Muscle layer of duodenum (tissue), 2 donors: ENCODE results near the gene ATP5F1D.

Experiments
- H3K27ac ChIP-seq: one replicate; pipeline ENCODE4 v1.7.0; 2013; ENCODE audit warnings: mild to moderate bottlenecking, low read length
- H3K27me3 ChIP-seq: one replicate; pipeline ENCODE4 v1.7.0; 2013; ENCODE audit warnings: low read depth, mild to moderate bottlenecking, control low read depth, low read length
- H3K36me3 ChIP-seq, 2 donors: one replicate each; pipeline ENCODE4 v1.7.0; 2013; ENCODE audit warnings: low read length in 2 of 2, control low read depth in 1 of 2, mild to moderate bottlenecking in 1 of 2; ENCODE audit not compliant: insufficient read depth in 2 of 2, control insufficient read depth in 1 of 2
- H3K4me1 ChIP-seq, 2 donors: one replicate each; pipeline ENCODE4 v1.7.0; 2013; ENCODE audit warnings: low read length in 2 of 2, mild to moderate bottlenecking in 2 of 2, control low read depth in 1 of 2, moderate library complexity in 1 of 2; ENCODE audit not compliant: insufficient read depth in 2 of 2, control insufficient read depth in 1 of 2
- H3K4me3 ChIP-seq, 2 donors: one replicate each; pipeline ENCODE4 v1.7.0; 2013; ENCODE audit warnings: low read length in 2 of 2, low read depth in 1 of 2, mild to moderate bottlenecking in 1 of 2
- H3K9me3 ChIP-seq, 2 donors: one replicate each; pipeline ENCODE4 v1.7.0; 2013; ENCODE audit warnings: low read length in 2 of 2, control low read depth in 1 of 2, mild to moderate bottlenecking in 1 of 2; ENCODE audit not compliant: control insufficient read depth in 1 of 2
- donor health status: healthy.

Gene ATP5F1D

DNA sequence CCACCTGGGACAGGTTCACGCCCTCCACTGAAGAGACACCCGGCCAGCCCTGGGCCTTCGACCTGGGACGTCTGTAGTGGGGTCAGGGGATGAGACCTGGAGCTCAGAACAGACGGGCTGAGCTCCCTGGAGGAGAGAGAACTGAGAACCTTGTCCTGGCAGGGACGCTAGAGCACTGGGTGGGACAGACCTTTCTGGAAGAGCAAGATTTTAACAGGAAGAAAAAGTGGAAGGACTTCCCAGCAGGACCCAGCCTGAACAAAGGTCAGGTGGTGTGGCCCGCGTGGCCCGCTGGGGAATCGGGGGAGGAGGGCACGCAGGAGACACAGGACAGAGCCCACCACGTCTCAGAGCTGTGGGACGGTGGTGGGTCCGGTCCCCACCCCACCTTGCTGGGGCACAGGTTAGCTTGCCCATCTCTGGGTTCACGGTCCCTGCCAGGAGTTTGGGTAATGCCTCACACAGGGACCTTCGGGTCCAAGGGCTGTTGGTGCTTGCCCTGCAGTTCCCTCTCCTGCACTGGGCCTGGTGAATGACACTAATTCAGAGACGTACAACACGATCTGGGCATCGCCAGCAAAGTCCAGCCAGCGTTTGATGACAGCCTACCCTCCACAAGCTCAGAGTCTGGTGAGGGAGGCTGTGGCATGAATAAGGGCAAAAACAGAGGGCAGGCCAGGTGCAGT is 42.9 kb downstream of the ATP5F1D start:
- Histone ChIP-seq H3K27ac (no peak overlapping the region), H3K36me3 (peaks cover under 1% of the 10 kb centered on the region in 2 donors), H3K4me1 (peaks cover 0 to 7% of the 10 kb centered on the region in 2 donors), H3K27me3 (peaks cover 29% of the 10 kb centered on the region), H3K4me3 (no peak overlapping the region), H3K9me3 (no peaks in the 10 kb centered on the region)

DNA sequence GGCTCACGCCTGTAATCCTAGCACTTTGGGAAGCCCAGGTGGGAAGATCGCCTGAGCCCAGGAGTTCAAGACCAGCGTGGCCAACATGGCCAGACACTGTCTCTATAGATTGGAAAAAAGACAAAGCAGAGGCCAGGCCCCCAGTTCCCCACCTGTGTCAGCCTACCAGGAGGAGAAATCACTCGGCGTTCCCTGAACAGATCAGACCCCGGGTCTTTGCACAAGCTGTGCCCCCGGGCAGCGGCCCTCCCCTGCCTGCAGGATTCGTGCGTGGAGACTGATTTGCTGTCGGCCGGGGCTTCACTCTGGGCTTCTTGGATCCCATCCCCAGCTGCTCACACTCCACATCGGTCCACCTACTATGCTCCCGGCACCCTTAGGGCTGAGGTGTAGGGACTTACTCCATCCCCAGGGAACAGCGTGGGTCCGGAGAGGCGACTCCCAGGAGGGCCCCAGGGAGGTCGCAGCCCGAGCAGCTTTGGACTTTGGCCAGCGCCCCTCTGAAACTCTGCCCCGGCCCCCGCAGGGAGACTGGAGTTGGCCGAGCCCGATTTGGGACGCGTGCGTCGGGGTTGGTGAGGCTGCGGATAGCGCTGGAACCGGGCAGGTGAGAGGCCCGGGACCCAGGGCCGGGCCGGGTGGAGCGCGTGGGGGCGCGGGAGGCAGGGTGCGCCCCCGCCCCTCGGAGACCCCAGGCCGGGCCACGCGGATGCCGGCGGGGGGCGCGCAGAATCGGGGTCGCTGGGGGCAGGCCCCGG is 43.6 kb downstream of the ATP5F1D start:
- peaks cover 29% of the 10 kb centered on the region for H3K27me3 ChIP-seq
- no peaks in the 10 kb centered on the region for H3K36me3 ChIP-seq
- H3K27ac ChIP-seq = no peak overlapping the region
- peaks cover 0 to 7% of the 10 kb centered on the region in 2 donors for H3K4me1 ChIP-seq
- H3K4me3 ChIP-seq = no peak overlapping the region
- no peaks in the 10 kb centered on the region for H3K9me3 ChIP-seq

DNA sequence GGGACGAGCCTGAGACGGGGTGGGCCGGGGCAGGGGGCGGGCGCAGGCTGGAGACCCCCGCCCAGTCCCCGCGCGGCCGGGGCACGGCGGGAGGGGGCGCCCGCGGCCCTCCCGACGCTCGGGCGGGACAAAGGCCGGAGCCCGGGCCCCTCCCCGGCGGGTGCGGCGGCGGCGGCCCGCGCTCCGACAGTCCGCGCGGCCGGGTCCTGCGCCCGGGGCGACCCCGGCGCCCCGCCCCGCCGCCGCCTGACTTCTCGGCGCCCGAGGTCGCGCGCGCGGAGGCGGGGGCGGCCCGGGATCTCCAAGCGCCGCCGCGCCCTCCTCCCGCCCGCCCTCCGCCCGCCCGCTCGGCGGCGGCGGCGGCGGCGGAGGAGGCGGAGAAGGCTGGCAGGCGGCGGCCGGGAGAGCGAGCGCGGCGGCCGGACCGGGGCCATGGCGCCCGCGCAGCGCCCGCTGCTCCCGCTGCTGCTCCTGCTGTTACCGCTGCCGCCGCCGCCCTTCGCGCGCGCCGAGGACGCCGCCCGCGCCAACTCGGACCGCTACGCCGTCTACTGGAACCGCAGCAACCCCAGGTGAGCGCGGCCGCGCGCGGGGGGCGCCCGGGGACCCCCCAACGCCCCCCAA is 44.3 kb downstream of the ATP5F1D start, which contains the start of gene EFNA2:
Gene EFNA2, plus strand, starts transcription at position 137 of the 624 bp plus-strand sequence. Its CDS starts 296 bp downstream, at position 433.
- Histone ChIP-seq H3K36me3 (no peaks in the 10 kb centered on the region), H3K9me3 (no peaks in the 10 kb centered on the region), H3K4me3 (peak within 1 kb of the TSS in 1 of 2 donors; percentile 21), H3K4me1 (peaks cover 0 to 7% of the 10 kb centered on the region in 2 donors), H3K27me3 (peaks cover 29% of the 10 kb centered on the region), H3K27ac (no peak within 1 kb of the TSS)

DNA sequence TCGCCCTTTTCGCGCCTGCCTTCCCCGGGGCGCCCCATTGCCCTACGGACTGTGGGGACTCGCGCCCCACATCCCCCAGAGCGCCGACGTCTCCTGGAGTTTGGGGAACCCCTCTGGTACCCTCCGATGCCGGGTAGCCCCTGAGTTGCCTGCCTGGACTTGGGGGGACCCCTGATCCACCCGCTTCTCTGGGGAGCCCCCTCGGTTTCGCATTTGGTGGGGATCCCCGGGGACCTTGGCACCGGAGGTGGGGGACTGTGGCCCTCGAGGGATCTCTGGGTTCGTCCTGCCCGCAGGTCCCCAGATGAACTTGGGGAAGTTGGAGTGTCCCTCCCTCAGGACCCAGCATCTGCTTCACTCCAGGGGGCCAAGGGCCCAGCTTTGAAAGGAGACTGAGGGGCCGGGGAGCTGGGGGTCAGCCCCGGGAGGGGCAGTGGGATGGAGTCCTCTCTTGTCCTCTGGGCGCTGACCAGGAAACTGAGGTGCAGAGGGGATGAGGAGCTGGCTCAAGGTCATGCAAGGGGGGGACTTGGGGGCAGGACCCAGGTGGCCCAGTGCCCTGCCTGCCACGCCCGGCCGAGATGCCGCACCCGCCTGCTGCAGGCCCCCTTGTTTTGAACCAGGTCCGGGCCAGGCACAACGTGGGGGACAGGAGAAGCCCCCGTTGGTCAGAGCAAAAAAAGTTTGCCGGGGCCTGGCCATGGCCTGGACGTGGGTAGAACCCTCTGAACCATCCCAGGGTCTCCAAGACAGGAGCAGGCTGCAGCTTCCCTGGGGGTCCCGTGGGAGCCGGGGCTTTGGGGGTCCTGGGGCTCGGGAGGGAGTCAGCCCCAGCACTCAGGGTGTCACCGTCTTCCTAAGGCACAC is 45.2 kb downstream of the ATP5F1D start:
- Histone ChIP-seq H3K36me3 (no peaks in the 10 kb centered on the region), H3K27ac (no peak overlapping the region), H3K9me3 (no peaks in the 10 kb centered on the region), H3K4me1 (peaks cover 0 to 7% of the 10 kb centered on the region in 2 donors), H3K27me3 (peaks cover 29% of the 10 kb centered on the region), H3K4me3 (peak overlapping the region in 1 of 2 donors; percentile 21)

DNA sequence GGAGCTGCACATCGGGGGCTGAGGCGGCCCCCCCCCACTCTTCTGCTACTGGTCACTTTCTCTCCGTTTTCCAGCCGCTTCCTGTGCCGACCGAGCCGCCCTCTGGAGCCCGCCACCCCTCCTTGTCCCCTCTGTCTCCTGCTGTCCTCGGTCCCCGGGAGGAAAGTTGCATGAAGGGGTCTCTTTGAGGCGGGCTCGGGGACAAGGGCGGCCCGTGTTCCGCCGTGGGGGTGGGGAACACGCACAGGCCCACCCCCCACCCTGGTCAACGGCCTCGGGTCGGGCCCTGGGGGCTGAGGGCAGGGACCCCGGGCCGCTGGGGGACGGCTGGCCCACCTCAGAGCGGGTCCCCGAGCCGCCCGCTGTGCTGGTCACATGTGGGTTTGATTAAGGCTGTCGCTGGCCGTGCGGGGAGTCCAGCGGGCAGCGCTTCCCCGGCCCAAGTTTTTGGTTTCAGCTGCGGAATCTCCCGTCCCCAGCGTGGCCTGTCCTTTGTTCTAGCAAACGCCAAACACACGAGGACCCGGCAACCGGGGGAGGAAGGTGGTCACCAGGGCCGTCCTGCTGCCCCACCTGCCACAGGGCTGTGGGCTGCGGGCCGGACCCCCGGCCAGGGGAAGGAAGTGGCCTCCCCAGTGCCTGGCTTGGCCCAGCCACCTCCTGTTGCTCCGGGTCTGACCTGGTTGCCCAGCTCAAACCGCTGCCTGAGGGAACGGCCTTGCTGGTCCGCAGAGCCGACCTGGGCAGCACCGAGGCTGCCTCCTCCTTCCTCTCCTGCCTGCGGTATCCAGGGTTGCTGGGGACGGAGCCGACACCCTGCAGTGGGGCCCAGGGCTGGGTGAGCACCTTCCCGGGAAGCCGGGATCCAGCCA is 46.0 kb downstream of the ATP5F1D start:
- H3K36me3 ChIP-seq = no peaks in the 10 kb centered on the region
- no peak overlapping the region for H3K4me3 ChIP-seq
- H3K9me3 ChIP-seq = no peaks in the 10 kb centered on the region
- no peak overlapping the region for H3K27ac ChIP-seq
- H3K4me1 ChIP-seq = peaks cover 0 to 7% of the 10 kb centered on the region in 2 donors
- peaks cover 29% of the 10 kb centered on the region for H3K27me3 ChIP-seq

DNA sequence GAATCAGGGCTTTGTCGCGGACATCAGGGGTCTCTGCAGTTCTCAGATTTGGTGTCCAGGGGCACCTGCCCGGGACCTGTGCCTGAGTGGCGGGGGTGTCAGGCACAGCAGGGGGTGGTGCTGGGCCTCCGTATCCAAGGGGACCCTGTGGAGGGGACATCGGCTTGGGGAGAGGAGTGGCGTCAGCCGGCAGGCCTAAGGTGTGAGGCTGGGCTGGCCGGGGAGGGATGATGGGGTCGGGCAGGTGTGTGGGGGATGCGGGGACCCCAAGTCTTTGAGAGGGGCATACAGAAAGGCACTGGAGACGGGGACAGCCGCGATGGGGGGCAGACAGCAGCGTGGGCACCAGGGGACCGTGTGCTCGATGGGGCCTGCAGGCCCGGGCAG is 46.7 kb downstream of the ATP5F1D start:
- no peaks in the 10 kb centered on the region for H3K9me3 ChIP-seq
- no peak overlapping the region for H3K4me3 ChIP-seq
- no peaks in the 10 kb centered on the region for H3K36me3 ChIP-seq
- H3K27me3 ChIP-seq = peaks cover 27% of the 10 kb centered on the region
- H3K27ac ChIP-seq = no peak overlapping the region
- H3K4me1 ChIP-seq = peaks cover 0 to 7% of the 10 kb centered on the region in 2 donors

DNA sequence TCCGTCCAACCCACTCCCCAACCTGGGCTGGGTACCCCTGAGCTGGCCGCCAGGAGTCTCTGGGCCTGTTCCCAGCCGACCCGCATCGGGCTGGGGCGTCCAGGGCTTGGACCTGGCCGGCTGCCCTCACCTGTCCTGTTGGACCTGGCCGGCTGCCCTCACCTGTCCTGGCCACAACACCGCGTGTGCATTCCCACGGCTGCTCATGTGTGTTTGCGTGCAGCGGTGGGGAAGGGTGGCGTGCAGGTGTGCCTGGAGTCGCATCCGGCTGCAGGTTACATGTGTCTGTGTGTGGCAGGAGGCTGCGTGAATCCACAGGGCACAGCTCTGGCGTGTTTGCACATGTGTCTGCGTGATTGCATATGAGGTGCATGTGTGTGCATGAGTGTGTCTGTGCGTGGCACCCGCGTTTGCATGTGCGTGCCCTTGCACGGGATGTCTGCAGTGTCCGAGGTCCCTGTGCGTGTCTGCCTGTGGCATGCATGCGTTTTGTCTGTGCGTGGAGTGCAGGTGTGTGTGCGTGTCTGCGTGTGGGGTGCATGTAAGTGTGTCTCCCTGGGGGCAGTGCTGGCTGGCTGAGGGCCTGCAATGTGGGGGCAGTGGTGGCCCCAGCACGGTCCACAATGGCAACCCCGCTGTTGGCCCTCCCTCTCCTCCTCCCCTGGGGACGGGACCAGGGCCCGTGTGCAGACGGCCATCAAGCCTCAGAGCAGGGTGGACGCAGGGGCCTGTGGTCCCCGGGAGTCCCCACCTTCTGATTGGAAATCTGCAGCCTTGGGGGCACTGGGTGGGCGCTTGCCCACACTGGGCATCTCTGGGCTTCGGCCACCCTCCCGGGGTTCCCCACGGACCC is 47.5 kb downstream of the ATP5F1D start:
- Histone ChIP-seq H3K9me3 (no peaks in the 10 kb centered on the region), H3K4me3 (no peak overlapping the region), H3K27me3 (peaks cover 21% of the 10 kb centered on the region), H3K4me1 (peaks cover 0 to 7% of the 10 kb centered on the region in 2 donors), H3K27ac (no peak overlapping the region), H3K36me3 (no peaks in the 10 kb centered on the region)

DNA sequence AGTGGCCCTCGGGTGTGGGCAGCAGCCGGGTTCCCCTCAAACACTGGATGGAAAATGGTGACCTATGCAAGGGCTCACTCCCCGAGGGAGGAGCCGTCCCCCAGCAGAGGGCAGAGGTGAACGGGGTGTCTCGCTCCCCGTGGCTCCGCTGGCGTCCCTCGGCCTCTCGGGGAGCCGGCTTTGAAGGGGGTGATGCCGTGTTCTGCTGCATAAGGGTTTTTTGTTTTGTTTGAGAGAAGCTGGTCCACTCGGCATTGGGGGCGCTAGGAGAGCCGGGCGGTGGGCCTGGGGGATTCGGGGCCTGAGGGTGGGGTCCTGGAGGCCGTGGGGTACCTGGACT is 48.1 kb downstream of the ATP5F1D start:
- Histone ChIP-seq H3K36me3 (no peaks in the 10 kb centered on the region), H3K9me3 (no peaks in the 10 kb centered on the region), H3K27me3 (peaks cover 15% of the 10 kb centered on the region), H3K27ac (no peak overlapping the region), H3K4me1 (peaks cover 0 to 8% of the 10 kb centered on the region in 2 donors), H3K4me3 (no peak overlapping the region)

DNA sequence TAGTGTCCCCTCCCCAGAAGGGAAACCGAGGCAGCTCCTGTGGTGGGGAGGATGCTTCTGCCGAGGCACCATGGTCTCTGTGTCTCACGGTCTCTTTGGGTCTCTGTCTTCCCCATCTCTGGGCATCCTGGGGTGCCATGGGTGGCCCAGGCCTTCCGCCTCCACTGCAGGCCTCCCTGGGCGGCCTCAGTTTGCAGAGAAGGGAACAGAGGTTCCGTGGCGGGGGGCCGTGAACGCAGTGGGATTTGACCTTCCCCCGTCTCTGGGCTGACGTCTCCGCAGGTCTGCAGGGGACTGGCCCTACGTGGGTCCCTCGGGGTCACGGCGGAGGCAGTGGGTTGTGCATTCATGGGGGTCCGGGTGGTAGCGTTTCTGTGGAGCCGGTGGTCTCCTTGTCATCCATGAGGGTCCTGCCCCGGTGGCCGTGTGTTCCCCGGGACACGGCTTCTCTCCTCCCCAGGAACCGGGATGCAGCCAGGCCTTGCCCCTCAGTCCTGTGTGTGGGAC is 48.7 kb downstream of the ATP5F1D start:
- no peak overlapping the region for H3K27ac ChIP-seq
- H3K9me3 ChIP-seq = no peaks in the 10 kb centered on the region
- peaks cover 9% of the 10 kb centered on the region for H3K27me3 ChIP-seq
- no peaks in the 10 kb centered on the region for H3K36me3 ChIP-seq
- no peak overlapping the region for H3K4me3 ChIP-seq
- peaks cover 0 to 14% of the 10 kb centered on the region in 2 donors for H3K4me1 ChIP-seq
